Colon (tissue), 2 donors: ENCODE results near the gene CCDC134.

Experiments
- FAIRE-seq: peaks from 2 replicates; lab custom pipeline; 2012; peaks lifted over from hg19 to GRCh38; lab: Jason Lieb, UNC
- donor health status: control.
- donor health status: control.

Gene CCDC134

DNA sequence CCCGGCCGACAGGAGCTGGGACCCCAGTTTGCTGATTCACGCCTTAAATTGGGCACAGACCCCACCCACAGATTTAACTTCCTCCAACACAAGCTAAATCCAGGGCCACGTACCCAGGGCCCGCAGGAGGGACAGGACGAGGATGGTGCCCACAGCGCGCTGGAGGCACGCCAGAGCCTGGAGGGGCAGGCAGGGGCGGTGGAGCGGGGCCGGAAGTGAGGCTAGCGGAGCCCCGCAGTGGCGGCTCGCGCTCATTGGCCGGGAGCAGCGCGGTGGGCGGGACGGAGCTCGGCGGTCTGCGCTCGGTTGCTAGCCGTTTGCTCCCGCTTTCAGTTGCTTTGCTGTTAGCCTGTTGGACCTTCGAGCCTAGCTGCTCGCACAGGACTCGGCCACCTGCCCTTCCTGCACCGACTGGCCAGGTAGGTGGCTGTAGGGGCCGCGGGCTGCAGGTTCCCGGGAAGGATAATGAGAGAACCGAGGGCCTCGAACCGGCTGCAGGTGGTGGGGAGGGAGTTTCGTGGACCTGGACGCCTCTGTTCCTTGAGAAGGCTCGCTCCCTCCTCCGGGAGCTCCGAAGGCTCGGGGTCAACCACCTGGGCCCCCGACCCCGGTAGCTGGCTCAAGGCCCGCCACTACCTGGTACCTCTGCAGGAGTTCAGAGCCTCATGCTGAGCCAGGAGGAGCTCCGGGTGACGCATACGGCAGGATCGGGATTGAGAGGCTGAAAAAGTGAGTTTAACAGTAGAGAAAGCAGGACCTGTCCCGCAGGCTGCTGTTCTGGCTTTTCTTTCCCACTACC is at the start of gene CCDC134:
Gene CCDC134, plus strand, starts transcription at position 332 of the 799 bp plus-strand sequence. CDS start 8,212 bp downstream, outside the sequence.
- no peak for FAIRE-seq

DNA sequence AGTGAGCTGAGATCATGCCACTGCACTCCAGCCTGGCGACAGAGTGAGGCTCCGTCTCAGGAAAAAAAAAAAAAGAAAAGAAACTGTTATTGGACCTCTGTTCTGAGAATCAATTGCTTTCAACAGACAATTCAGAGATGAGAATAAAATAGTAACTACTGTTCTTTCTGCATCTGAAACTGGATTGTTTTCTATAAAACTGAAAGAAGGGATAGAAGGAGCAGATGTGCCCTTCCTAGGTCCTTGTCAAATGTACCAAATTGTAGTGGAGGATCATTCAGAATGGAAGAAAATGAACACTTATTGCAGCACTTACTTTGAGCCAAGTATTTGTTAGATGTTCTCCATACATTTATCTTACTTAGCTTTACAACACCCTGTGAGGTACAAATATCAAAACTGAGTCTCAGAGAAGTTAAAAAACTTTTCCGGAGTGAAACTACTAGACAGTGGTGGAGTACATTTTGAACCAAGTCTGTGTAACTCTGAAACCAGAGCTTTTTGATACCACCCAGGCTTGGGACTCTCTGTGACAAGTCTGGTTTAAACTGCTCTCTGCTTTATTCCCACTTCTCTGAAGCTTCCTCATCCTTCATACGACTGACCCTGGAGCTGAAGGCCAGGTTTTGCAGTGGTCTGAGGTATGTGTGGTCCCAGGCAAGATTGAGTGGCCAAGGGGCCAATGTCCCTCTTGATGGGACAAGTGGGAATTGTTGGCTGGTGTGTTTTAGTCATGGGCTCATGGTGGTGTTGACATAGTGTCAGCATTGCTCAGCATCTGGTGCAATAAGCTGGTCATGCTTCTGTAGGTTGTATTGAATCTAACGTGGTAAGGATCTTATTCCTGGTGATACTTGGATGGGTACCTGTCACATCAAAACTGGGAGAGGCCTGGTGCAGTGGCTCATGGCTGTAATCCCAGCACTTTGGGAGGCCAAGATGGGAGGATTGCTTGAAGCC is 48.2 kb upstream of the CCDC134 start:
- no peak for FAIRE-seq

DNA sequence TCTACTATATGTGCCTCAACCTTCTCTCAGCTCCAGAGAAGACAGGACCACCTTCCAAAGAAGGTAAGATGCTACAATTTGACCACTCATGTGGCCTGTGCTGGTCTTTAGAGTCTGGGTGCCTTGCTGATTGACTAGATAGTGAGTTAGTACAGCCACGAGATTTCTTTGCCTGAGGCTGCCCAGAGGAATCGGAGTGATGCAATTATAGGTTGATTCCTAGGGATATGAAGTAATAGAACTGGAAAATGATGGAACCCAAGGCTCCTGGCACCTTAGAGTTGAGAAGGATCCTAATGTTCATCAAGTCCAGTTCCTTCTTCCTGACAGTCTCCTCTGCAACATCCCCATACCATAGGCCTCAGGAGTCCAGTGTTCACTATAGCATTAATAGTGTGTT is 46.5 kb upstream of the CCDC134 start:
- FAIRE-seq = no peak

- no peak for FAIRE-seq
These were observed 43.0 kb upstream of the CCDC134 start for GRCh38 chr22:41757502-41757901.

DNA sequence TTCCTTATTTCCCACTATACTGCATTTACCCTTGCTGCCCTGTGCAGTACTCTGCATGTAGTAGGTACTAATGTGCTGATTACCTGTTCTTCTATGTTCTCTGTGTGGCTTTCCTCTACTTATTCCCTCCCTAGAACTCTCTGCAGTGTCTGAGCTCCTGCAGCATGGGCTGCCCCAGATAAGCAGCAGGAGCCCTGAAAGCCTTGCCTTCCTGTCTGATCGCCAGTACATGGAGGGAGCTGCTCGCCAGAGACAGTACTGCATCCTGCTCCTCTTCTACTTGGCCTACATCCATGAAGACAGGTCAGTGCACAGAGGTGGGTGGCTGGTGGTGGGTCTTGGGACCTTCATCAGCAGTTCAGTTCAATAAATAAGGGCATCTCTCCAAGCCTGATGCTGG is 42.2 kb upstream of the CCDC134 start:
- FAIRE-seq = no peak

GRCh38 chr22:41762980-41763779 is 37.3 kb upstream of the CCDC134 start:
- no peak for FAIRE-seq

- FAIRE-seq = no peak
These were observed 34.0 kb upstream of the CCDC134 start for GRCh38 chr22:41766476-41766875.

GRCh38 chr22:41768430-41768829 is 32.0 kb upstream of the CCDC134 start:
- FAIRE-seq = no peak

DNA sequence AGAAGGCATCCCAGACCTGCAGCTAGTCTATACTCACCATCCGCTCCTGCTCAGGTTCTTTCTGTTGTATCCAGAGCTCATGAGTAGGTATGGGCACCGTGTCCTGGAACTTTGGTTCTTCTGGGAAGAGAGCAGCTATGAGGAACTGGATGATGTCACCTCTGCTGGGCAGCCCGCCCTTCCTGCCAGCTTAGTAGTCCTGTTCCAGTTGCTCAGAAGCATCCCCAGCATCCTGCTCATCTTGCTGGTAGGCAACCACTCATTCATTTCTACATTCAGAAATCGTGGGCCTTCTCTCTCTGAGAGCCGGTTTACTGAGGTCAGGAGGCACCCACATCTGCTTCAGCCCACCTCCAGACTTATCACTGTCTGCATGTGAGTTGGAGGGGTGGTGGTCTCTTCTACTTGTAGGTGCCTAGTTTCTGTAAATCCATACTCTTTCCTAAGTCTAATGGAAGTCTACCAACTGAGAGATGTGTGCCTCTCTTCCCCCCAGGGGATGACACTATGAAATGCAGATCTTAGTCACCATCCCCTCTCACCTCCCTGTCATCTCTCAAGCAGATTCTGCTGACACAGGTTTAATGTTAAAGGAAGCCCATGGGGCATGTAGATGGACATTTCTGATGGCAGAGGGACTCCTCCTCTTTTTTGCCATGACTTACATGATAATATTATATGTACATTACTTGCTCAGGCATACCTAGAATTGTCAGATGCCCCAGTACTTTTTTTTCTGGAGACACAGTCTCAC is 29.6 kb upstream of the CCDC134 start:
- no peak for FAIRE-seq

- no peak for FAIRE-seq
These were observed 28.3 kb upstream of the CCDC134 start for GRCh38 chr22:41772198-41772597.

GRCh38 chr22:41772645-41773044 is 27.8 kb upstream of the CCDC134 start:
- FAIRE-seq = no peak

GRCh38 chr22:41775338-41775737 is 25.1 kb upstream of the CCDC134 start:
- FAIRE-seq = no peak

DNA sequence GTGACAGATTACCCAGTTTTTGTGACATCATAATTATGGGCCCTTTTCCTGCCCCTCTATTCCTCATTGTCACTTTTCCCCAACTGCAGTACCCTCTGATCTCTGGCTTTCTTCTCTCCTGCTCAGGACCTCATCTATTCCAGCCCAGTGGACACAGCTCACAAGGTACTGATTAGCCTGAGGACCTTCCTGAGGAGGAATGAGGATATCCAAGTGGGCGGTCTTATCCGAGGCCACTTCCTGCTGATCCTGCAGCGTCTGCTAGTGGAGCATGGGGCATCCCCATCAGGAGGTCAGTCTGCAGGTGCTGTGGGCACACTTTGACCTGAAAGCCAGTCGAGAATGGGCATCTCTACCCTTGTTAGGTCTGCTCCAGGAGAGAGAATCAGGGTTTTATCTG is 24.5 kb upstream of the CCDC134 start:
- no peak for FAIRE-seq

DNA sequence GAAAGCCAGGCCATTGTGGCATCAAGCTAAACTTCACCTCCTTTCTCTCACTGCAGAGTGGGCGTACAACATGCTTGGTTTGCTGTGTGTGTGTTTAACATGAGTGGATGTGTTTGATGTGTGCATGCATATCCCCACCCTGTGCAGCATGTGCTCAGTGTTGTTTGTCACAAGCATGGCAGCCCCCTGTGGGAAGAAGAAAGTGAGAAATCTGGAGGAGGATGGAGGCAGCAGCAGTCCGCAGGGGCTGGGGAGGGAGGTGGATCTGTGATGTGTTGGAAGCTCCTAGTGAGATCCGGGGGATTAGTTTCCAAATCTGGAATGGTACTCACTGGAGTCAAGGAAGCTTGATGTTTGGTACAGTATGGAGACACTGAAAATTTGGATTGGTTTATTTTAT is 24.1 kb upstream of the CCDC134 start:
- no peak for FAIRE-seq

GRCh38 chr22:41777749-41778425 is 22.6 kb upstream of the CCDC134 start:
- FAIRE-seq = no peak

GRCh38 chr22:41779929-41780505 is 20.5 kb upstream of the CCDC134 start:
- FAIRE-seq = no peak

- FAIRE-seq = no peak
These were observed 19.6 kb upstream of the CCDC134 start for GRCh38 chr22:41780746-41781505.

GRCh38 chr22:41781507-41781906 is 19.0 kb upstream of the CCDC134 start:
- no peak for FAIRE-seq

DNA sequence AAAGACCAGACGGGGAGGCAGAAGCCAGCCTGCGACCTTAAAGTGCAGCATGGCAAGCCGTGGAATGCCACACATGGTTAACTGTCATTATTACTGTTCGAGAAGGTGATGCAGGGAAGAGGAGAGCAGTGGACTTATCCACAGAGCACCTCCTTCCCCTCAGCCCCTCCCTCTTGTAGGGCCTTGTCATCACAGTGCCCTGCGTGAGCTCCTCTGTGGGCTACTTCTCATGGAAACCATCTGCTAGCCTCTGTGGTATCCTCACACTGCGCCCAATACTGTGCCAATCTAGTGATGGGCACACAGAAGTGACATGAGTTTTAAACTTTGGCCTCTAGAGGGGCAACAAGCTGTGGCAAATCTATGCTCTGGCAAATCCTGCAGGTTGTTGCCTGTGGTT is 18.2 kb upstream of the CCDC134 start:
- no peak for FAIRE-seq

DNA sequence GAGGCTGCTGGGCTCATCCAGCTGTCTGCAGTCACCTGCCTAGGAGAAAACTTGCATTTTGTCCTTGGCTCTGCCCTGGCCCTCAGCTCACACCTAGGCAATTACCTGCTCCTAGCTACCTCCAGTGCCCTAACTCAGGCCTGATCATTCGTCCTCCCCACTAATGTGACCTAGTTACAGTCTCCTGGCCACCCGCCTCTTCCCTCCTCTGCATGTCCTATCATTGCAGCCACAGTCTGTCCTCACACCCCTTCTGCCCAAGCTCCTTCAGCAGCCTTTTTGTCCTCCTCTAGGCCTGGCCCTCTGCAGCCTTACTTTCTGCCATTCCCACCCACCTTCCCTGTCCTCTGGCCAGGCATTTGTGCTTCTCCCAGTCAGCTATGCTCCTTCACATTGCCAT is 17.7 kb upstream of the CCDC134 start:
- FAIRE-seq = no peak
